ENCODE results near the gene LRP1B.

- TF ChIP-seq CTCF (IDR thresholded peaks at IDR 0.05; ENCODE audit: poor library complexity, severe bottlenecking) (no peak), EP300 (conservative IDR thresholded peaks at IDR 0.05; ENCODE audit: poor library complexity, severe bottlenecking) (no peak), MXI1 (conservative IDR thresholded peaks at IDR 0.05; ENCODE audit: poor library complexity, severe bottlenecking) (no peak)
Observed at GRCh38 chr2:140687825-140688224, 1443.0 kb downstream of the LRP1B start.

All from neural cell (in vitro differentiated cells).